Caki2 (cell line): ENCODE data around the gene PPP6R2. TPM values are rescaled to one million over a fixed set of nuclear protein-coding genes. Genes with fewer than 3 reads are reported as not detected.

Experiments
- DNase-seq: peaks from one replicate; pipeline ENCODE4 v3.0.0-alpha.2; 2015; ENCODE audit warnings: low read depth
- in situ Hi-C: cut with HindIII; loops from 2 replicates; pipeline ENCODE4 v1.10.0; 2016; ENCODE audit warnings: low sequenced_read_pairs, low pct_unique_long_range_greater_than_20kb, mixed read lengths
- total RNA-seq: library from RNA; depleted of rRNA; stranded (reverse); fragments of >200 nt; shearing (Covaris generic); gene quantifications from 2 replicates; pipeline ENCODE4 v1.2.3, GENCODE V29; 2014; ENCODE audit warnings: low replicate concordance

PPP6R2 gene
- total RNA-seq, 1 experiment from 2014 or later: 72.7 TPM

DNA sequence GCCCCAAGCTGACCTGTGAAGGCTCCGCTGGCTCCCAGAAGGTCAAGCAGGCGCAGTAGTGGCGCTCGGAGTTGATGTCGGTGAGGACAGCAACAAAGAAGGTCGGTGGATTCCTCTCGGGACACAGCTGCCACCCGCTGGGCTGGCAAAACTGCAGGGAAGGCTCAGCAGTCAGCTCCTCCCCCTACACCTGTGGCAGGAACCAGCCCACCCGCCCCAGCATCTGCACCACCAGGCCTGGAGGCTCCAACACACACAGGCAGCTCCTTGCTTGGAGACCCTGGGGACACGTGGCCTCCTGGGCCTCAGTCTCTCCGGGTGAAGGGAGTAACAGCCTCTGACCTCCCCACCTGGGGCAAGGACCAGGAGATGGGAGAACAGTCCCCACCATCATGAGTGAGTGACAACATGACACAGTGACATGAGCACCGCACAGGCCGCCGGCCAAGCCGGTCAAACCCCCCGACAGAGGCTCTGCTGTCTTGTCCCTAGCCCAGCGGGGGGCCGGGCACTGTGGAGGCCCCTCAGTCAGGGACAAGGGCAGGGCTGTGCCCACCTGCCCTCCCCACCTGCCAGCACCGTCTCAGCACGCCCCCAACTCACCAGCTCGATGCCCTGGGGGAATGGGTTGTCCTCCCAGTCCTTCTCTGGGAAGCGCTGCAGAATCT lies 124.8 kb downstream of the PPP6R2 start:
- DNase-seq: no peak
- in situ Hi-C loops: no loop called here

DNA sequence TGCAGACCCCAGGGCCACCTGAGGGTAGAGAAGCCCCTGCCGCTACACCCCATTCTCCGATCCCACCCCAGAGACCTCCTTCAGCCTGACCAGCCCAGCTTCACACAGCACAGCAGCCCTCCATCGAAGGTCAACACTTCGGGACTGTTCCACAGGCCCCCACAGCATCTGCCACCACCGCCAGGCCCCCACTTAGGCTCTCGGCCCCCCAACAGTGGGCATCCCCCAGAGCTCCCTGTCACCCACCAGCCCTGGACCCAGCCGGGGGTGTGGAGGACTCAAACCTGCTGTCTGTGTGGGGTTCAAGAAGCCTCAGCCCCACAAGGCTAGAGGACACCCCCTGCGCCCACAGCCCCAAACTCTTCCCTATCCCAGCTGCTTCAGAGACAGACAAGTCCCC lies 125.5 kb downstream of the PPP6R2 start:
- no peak for DNase-seq
- in situ Hi-C loops: no loop called here

- in situ Hi-C loops: no loop called here
- DNase-seq: peak; percentile 55
Measured at GRCh38 chr22:50469377-50470305, 126.5 kb downstream of the PPP6R2 start.

DNA sequence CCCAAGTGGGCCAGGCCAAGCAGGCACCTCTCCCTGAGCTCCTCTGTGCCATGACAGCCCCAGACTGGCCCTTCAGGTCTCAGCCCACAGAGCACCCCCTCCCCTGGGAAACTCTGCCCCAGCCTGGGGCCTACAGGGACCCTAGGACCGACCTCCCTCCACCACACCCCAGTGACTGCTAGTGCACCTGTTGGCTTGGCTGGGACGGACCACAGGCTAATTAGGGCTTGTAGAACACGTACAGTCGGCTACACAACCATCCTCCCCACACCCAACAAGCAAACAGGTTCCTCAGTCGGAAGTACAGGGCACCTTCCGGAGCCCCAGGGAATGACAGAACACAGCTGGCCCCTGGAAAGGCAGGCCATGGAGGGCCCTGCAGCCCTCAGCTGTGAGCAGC lies 127.4 kb downstream of the PPP6R2 start:
- in situ Hi-C loops: no loop called here

GRCh38 chr22:50471197-50471847 lies 128.2 kb downstream of the PPP6R2 start:
- DNase-seq: no peak
- in situ Hi-C loops: no loop called here

More for the DNA sequence above, 127.4 kb downstream of the PPP6R2 start:
- DNase-seq: no peak

DNA sequence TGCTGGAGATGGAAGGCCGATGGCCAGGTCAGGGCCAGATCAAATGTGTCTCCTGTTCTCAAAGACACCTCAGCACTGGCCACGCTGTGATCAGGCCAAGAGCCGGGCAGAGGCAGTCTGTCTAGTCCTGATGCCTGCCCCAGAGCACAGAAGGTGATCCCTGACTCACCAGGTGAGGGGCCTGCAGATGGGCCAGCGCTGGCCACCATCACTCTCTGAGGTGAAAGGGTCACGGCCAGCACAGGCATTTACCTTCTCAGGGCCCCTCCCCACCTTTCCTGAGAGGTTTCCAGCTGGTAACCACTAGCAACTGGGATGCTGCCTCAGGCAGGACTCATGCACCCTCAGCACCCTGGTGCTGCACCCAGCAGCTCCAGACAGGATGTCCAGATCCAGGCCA lies 128.8 kb downstream of the PPP6R2 start:
- in situ Hi-C loops: no loop called here
- DNase-seq: no peak

GRCh38 chr22:50473088-50473487 lies 130.0 kb downstream of the PPP6R2 start:
- in situ Hi-C loops: no loop called here

GRCh38 chr22:50473855-50474671 lies 130.9 kb downstream of the PPP6R2 start:
- DNase-seq: no peak
- in situ Hi-C loops: no loop called here

More at GRCh38 chr22:50473088-50473487, 130.0 kb downstream of the PPP6R2 start:
- DNase-seq: no peak

DNA sequence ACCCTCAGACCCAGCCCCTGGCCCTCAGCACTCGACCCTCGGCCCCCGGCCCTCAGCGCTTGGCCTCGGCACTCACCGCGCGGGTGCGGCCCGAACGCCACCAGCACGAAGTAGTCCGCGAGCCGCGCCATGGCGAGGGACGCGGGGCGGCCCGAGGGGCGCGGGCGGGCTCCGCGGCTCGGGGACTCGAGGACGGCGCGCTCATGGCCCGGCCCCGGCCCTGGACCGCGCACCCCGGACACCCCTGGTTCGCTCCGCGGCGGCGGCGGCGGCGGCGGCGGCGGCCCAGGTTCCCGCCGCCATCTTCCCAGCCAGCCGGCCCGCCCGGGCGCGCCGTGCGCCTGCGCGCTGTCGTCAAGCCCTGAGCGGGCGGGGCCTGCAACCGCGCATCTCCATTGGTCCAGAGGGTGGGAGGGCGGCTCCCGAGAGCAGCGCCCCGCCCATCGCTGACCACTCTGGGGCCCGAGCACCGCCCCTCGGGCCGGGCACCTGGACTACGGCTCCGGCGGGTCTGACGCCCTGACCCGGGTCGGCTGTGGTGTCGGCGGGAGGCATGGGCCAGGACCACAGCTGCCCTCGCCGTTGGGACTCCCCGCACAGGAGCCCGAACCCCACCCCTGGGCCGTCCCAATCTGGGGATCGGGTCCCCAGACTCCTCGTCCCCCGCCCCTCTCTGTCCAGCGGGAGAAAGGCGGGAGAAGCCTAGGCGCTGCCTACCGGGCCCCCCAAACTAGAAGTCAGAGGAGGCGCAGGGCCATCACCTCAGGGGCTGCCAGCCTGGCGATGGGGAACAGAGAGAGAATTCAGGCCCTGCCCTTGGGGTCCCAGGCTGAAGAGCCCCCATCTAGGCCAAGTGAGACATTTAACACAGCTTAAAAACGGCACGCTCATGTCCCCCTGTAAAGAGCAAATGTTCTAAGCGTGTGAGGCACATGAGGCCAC lies 131.9 kb downstream of the PPP6R2 start, which contains the start of gene SBF1:
Gene SBF1 (minus strand): TSS at position 326 of the 942 bp plus-strand sequence. CDS start 195 bp downstream, at position 131.
- in situ Hi-C loops: no loop called here
- DNase-seq: peak; percentile 86

DNA sequence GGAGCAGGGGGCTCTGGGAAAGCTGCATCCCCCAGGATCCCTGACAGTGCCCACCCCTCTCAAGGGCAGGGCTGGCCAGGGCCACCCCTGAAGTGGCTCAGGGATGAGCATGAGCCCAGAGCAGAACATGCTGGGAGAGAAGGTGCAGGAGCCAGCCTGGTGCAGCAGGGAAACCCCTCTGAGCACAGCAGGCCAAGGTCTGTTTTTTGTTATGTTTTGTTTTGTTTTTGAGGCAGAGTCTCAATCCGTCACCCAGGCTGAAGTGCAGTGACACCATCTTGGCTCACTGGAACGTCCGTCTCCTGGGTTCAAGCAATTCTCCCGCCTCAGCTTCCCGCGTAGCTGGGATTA lies 132.5 kb downstream of the PPP6R2 start:
- in situ Hi-C loops: no loop called here
- no peak for DNase-seq

DNA sequence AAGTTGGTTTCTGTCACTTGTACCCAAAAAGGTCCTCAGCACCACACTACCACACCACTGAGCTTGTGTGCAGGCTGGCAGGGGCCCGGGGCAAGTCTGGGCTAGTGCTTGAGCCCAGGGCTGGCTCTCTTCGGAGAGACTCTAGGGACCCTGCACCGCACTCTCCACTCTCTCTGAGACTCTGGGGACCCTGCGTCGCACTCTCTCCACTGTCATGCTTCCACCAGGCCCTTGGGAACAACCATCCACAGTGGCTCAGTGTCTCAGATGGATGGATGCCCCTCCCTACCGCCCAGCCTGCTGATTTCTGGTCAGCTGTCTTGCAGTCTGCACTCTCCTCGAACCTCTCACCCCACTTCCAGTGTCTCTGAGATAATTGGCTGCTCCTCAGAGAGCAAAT lies 133.7 kb downstream of the PPP6R2 start:
- in situ Hi-C loops: no loop called here
- no peak for DNase-seq

- in situ Hi-C loops: no loop called here
- DNase-seq: no peak
Measured at GRCh38 chr22:50477923-50478322, 134.8 kb downstream of the PPP6R2 start.

- DNase-seq: no peak
- in situ Hi-C loops: no loop called here
Measured at GRCh38 chr22:50479721-50480120, 136.6 kb downstream of the PPP6R2 start.

GRCh38 chr22:50481045-50481439 lies 137.9 kb downstream of the PPP6R2 start:
- no peak for DNase-seq
- in situ Hi-C loops: no loop called here

GRCh38 chr22:50481440-50482106 lies 138.4 kb downstream of the PPP6R2 start, which contains the start of gene ADM2:
Gene ADM2 (plus strand): TSS chr22:50481543. CDS start chr22:50481848, 305 bp downstream.
- in situ Hi-C loops: no loop called here
- DNase-seq: peak; percentile 40
